GM21576 (cell line): ENCODE results near the gene HADHB.
"Not testable (repeated sequence)": the region's sequence is repeated elsewhere in the genome, so short reads cannot be mapped to it uniquely, and the experiment has no call there.

Experiments used
- ATAC-seq: cut with Tn5 transposase; IDR thresholded peaks from one replicate; pipeline ENCODE4 v1.9.1; 2021; ENCODE audit warnings: mild to moderate bottlenecking, moderate library complexity; ENCODE audit not compliant: unreplicated experiment

HADHB gene

DNA sequence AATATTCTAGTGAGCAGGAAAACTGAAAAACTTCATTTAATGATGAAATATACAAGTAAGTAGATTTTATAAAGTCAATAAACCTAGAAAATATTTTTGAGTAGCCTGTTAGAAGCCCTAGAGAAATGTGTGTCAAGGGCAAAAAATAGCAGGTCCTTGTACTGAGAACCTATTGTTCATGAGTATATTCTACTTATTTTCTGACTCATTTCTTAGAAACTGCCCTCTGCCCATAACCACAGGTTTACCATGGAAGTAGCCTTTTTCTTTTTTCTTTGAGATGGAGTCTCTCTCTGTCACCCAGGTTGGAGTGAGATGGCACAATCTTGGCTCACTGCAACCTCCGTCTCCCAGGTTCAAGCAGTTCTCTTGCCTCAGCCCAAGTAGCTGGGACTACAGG, 81.8 kb downstream of the HADHB start:
- no peak for ATAC-seq

DNA sequence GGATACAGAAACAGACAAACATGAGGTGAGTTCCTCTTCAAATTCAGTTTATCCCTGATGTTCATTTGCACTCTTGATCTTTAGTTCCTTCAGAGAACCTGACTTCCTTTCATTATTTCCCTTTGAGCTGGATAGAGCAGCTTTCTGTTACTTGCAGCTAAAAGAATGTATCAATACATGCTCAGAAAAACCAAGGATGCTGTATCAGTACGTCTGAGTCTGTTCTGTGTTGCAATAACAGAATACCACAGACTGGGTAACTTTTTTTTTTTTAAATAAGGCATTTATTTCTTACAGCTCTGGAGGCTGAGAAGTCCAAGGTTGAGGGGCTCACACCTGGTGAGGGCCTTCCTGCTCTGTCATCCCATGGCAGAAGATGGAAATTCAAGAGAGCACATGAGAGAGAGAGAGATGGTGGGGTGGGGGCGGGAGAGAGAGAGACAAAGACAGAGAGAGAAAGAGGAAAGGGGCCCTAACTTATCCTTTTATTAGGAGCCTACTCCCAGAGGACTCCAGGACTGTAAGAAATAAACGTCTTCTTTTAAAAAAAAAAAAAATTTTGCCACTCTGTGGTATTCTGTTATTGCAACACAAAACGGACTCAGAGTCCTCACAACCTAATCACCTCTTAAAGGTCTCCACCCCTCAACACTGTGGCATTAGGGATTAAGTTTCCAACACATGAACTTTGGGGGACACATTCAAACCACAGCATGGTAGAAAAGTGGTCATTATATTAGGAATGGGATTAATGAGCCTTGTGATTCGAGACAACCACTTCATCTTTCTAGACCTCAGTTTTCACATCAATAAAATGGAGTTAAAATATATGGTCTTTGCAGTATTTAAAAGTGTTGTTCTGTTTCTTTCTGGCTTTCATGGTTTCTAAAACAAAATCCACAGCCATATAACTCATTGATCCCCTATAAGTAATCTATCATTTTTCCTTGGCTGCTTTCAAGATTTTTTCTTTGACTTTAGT, 82.8 kb downstream of the HADHB start:
- no peak for ATAC-seq

DNA sequence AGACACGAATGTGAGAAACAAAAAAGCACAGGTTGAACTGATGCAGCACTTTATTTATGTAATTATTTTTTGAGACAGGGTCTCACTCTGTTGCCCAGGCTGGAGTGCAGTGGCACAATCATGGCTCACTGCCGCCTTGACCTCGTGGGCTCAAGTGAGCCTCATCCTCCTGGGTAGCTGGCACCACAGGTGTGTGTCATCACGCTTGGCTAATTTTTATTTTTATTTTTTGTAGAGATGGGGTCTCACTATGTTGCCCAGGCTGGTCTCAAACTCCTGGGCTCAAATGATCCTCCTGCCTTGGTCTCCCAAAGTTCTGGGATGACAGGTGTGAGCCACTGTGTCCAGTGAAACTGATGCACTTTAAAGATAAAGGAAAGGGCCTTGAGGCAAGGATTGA, 84.3 kb downstream of the HADHB start:
- ATAC-seq: not testable (repeated sequence)

DNA sequence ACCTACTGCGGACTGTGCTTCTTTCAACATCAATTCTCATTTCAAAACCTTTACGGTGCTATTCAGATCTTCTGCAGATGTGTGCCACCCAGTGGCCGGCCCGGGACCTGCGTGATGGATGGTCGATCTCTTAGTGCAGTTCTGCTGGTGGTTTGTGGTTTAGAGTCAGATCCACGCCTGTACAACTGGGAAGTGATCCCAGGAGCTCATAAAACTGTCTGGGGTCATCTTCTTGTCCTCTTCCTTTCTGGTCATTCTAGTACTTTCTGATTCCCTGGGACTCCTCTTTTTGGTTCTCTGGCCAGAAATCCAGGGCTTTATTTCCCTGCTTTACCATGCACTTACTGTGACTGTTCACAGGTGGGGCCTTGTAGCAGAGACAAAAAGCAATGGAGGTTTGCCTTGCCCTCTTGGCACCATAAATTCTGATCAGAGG, 85.4 kb downstream of the HADHB start:
- peak; percentile 76 for ATAC-seq

DNA sequence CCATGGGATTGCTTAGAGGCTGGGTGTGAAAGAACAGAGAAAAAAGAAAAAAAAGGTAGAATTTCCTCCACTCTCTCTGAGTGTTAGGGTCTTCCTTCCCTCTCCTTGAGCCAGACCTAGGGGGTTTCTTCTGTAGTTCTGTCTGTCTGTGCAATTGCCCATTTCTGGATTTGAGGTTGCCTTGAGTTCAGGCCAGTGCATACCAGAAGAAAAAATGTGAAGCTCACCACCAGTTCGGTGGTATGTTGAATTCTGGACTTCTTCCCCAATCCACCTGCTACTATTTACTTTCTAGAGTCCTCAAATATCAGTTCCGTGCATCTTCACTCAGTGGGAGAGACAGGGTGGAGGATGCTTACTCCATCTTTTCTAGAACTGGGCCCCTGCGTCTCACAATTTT, 85.9 kb downstream of the HADHB start:
- ATAC-seq: no peak

DNA sequence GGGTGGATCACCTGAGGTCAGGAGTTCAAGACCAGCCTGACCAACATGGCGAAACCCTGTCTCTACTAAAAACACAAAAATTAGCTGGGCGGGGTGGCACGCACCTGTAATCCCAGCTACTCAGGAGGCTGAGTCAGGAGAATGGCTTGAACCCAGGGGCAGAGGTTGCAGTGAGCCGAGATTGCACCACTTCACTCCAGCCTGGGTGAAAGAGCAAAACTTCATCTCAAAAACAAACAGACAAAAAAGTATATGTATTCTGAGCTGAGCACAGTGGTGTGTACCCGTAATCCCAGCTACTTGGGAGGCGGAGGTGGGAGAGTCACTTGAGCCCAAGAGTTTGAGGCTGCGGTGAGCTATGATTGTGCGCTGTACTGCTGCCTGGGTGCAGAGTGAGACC, 86.6 kb downstream of the HADHB start:
- ATAC-seq: not testable (repeated sequence)

- no peak for ATAC-seq
Measured at GRCh38 chr2:26333293-26333692, 88.6 kb downstream of the HADHB start.

GRCh38 chr2:26335231-26335630, 90.5 kb downstream of the HADHB start:
- ATAC-seq: no peak

GRCh38 chr2:26336719-26337118, 92.0 kb downstream of the HADHB start:
- no peak for ATAC-seq

- no peak for ATAC-seq
Measured at GRCh38 chr2:26337298-26337697, 92.6 kb downstream of the HADHB start.
